NB4 (cell line): ENCODE data around the gene ABHD12.

ENCODE experiments used
- POLR2A ChIP-seq: IDR thresholded peaks from 2 replicates; pipeline ENCODE4 v1.6.1; 2011; ENCODE audit warnings: mild to moderate bottlenecking; ENCODE audit not compliant: insufficient read length; ENCODE audit errors: extremely low read depth
- TF ChIP-seq, protein P1 (sequence below): IDR thresholded peaks from one replicate; pipeline ENCODE4 v1.5.1; 2012; ENCODE audit warnings: low read depth, low read length
- TF ChIP-seq, protein P2 (sequence below): IDR thresholded peaks from 2 replicates; pipeline ENCODE4 v1.6.1; 2011; ENCODE audit warnings: low read depth, low read length

DNA sequence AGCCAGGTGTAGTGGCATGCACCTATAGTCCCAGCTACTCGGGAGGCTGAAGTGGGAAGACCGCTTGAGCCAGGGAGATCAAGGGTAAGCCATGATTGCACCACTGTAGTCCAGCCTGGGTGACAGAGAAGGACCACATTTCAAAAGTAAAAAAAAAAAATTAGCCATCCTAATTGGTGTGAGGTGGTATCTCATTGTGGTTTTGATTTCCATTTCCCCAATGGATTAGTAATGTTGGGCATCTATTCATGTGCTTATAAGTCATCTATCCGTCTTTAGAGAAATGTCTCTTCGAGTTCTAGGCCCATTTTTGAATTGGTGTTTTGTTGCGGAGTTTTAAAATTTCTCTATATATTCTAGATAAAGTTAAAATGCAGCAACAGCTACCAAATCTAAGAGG lies 21.7 kb downstream of the ABHD12 start:
- TF ChIP-seq, protein P1, sequence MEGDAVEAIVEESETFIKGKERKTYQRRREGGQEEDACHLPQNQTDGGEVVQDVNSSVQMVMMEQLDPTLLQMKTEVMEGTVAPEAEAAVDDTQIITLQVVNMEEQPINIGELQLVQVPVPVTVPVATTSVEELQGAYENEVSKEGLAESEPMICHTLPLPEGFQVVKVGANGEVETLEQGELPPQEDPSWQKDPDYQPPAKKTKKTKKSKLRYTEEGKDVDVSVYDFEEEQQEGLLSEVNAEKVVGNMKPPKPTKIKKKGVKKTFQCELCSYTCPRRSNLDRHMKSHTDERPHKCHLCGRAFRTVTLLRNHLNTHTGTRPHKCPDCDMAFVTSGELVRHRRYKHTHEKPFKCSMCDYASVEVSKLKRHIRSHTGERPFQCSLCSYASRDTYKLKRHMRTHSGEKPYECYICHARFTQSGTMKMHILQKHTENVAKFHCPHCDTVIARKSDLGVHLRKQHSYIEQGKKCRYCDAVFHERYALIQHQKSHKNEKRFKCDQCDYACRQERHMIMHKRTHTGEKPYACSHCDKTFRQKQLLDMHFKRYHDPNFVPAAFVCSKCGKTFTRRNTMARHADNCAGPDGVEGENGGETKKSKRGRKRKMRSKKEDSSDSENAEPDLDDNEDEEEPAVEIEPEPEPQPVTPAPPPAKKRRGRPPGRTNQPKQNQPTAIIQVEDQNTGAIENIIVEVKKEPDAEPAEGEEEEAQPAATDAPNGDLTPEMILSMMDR = no peak
- no peak for TF ChIP-seq POLR2A
- TF ChIP-seq, protein P2, sequence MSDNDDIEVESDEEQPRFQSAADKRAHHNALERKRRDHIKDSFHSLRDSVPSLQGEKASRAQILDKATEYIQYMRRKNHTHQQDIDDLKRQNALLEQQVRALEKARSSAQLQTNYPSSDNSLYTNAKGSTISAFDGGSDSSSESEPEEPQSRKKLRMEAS = no peak
